ENCODE measurements around the gene CRTAC1.

DNA sequence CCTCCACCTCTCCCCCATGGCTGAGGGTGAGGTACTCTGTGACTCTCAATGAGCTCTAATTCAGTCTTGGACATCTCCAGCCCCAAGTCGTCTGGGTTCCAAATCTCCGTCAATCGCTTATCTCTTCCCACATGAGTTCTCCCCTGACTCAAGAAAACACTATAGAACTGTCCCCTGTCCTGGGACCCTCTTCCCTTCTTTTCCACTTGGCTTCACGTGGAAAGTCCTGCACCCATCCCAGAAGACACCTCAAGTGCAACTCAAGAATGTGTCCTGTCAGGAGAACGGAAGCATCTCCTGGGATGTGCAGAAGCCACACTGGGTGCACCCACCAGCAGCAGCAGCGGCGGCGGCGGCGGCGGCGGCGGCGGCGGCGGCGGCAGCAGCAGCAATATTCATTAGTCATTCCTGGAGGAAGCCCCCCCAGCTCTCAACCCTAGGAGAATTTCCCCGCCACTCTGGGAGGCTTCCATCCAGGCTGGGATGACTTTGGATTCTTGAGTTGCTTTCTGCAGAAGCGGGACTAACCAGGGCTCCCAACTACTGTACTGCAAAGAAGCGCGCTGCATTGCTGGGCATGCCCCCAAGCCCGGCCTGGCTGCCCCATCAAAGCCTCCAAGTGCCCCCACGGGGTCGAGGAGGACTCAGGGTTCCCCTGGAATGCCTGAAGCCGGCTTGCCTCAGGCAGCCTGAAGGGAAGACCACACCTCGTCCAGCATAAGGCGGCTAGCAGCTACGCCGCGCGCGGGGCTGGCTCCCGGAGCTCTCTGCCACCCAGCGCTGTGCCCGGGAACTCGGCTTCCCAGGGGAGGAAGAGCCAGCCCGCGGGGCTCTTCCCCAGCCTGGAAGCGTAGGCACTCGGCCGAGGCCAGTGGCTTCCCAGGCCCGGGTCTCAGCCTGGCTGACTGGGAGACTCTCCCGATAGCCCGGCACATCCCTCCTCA lies 1.0 kb downstream of the CRTAC1 start:
- no peak for TF ChIP-seq POLR2A (IDR thresholded peaks at IDR 0.05)
- TF ChIP-seq EP300 (IDR thresholded peaks at IDR 0.05), result no peak
- TF ChIP-seq, protein P1, sequence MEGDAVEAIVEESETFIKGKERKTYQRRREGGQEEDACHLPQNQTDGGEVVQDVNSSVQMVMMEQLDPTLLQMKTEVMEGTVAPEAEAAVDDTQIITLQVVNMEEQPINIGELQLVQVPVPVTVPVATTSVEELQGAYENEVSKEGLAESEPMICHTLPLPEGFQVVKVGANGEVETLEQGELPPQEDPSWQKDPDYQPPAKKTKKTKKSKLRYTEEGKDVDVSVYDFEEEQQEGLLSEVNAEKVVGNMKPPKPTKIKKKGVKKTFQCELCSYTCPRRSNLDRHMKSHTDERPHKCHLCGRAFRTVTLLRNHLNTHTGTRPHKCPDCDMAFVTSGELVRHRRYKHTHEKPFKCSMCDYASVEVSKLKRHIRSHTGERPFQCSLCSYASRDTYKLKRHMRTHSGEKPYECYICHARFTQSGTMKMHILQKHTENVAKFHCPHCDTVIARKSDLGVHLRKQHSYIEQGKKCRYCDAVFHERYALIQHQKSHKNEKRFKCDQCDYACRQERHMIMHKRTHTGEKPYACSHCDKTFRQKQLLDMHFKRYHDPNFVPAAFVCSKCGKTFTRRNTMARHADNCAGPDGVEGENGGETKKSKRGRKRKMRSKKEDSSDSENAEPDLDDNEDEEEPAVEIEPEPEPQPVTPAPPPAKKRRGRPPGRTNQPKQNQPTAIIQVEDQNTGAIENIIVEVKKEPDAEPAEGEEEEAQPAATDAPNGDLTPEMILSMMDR (IDR thresholded peaks at IDR 0.05), result no peak
